VCaP (cell line): Measurements from ENCODE around the gene CXCR4.

Experiments
- H3K27ac ChIP-seq: fragments of 450-650 bp; 2 replicates; pipeline ENCODE4 v1.5.1; 2017
- CTCF ChIP-seq: fragments of 450-650 bp; conservative IDR thresholded peaks from 2 replicates; pipeline ENCODE4 v1.5.1; 2017; ENCODE audit warnings: mild to moderate bottlenecking, moderate library complexity

CXCR4 gene

DNA sequence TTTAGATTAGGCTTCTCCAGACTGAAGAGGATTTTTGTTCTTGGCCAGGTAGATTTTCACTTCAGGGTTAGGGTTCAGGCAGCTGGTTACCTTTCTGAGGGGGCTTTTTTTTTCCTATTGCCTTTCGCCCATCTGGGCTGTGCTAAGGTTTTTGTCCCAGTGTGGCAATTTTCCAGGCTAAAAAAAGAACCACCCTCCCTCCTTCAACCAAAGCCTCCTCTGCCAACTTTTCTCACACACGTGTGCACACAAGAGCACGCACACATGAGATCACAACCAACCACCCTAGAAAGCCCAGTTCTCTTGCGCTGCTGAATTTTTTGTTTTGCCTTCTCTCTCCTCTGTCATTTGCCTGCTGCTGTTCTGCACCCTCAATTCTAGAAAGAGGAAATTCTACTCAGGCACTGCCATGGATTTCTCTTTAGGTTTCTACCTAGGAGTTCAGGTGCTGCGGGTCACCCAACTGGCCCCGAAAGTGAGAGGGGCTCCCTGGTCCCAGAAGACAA, 8.5 kb upstream of the CXCR4 start:
- H3K27ac ChIP-seq: no peak overlapping the region

GRCh38 chr2:136126021-136126420, 8.1 kb upstream of the CXCR4 start:
- no peak for TF ChIP-seq CTCF
- H3K27ac ChIP-seq: no peak overlapping the region

More for the DNA sequence above, 8.5 kb upstream of the CXCR4 start:
- TF ChIP-seq CTCF: no peak

- no peak overlapping the region for H3K27ac ChIP-seq
- TF ChIP-seq CTCF: no peak
Observed at GRCh38 chr2:136125236-136125635, 7.3 kb upstream of the CXCR4 start.

- TF ChIP-seq CTCF: no peak
- H3K27ac ChIP-seq: no peak overlapping the region
Observed at GRCh38 chr2:136124805-136125204, 6.9 kb upstream of the CXCR4 start.

GRCh38 chr2:136122661-136123060, 4.7 kb upstream of the CXCR4 start:
- no peak overlapping the region for H3K27ac ChIP-seq
- no peak for TF ChIP-seq CTCF

- no peak for TF ChIP-seq CTCF
- no peak overlapping the region for H3K27ac ChIP-seq
Observed at GRCh38 chr2:136121204-136121910, 3.4 kb upstream of the CXCR4 start.

- H3K27ac ChIP-seq: no peak overlapping the region
- no peak for TF ChIP-seq CTCF
Observed at GRCh38 chr2:136119717-136120675, 2.0 kb upstream of the CXCR4 start.
